SK-N-SH (cell line): ENCODE measurements around the gene PBX4. TPM values are rescaled to one million over a fixed set of nuclear protein-coding genes. Genes with fewer than 3 reads are reported as not detected.

Source experiments
- CTCF ChIA-PET: fragments of 300-600, 350-600 bp; formaldehyde crosslinking; extraction: SDS; loops from one replicate; lab custom pipeline; 2021; lab: Yijun Ruan, JAX
- POLR2A ChIA-PET: fragments of 350-600 bp; sonication (Branson Sonifier 250); formaldehyde crosslinking; extraction: SDS; loops from one replicate; lab custom pipeline; 2020; ENCODE audit warnings: antibody characterized with exemption, inconsistent platforms; lab: Yijun Ruan, JAX
- DNase-seq: peaks from one replicate; pipeline ENCODE4 v3.0.0; 2012
- H2AFZ ChIP-seq: fragments of 200-600 bp; sonication (generic); 2 replicates; pipeline ENCODE4 v1.8.1; 2016; ENCODE audit warnings: antibody characterized with exemption, mild to moderate bottlenecking, low read depth
- H3F3A ChIP-seq: fragments of 200-600 bp; sonication (generic); replicated peaks from 2 replicates; pipeline ENCODE3; 2016; ENCODE audit warnings: antibody characterized with exemption, mild to moderate bottlenecking; ENCODE audit not compliant: insufficient read depth
- H3K27ac ChIP-seq, 2 experiments: fragments of 200-500 bp in 1 of 2; fragments of 200-600 bp in 1 of 2; sonication (Bioruptor generic) in 1 of 2; sonication (generic), shearing (Covaris generic) in 1 of 2; 2 replicates each; pipeline versions ENCODE4 v1.5.1 to v1.6.1; 2014 to 2016; ENCODE audit warnings: low read depth in 2 of 2, inconsistent platforms in 1 of 2, low read length in 1 of 2, mild to moderate bottlenecking in 1 of 2, mixed read lengths in 1 of 2
- H3K27me3 ChIP-seq: fragments of 200-600 bp; sonication (generic), shearing (Covaris generic); 2 replicates; pipeline ENCODE4 v1.6.1; 2016; ENCODE audit warnings: mixed run types; ENCODE audit not compliant: insufficient read depth
- H3K36me3 ChIP-seq, 2 experiments: fragments of 200-500 bp in 1 of 2; fragments of 200-600 bp in 1 of 2; sonication (Bioruptor generic) in 1 of 2; sonication (generic) in 1 of 2; replicated peaks in 1 of 2; 2 replicates each; pipeline versions ENCODE3 to v1.5.1; 2014 to 2016; ENCODE audit warnings: low read length in 1 of 2, mild to moderate bottlenecking in 1 of 2; ENCODE audit not compliant: insufficient read depth in 2 of 2, control insufficient read depth in 1 of 2
- H3K4me1 ChIP-seq, 2 experiments: fragments of 200-500 bp in 1 of 2; fragments of 200-600 bp in 1 of 2; sonication (Bioruptor generic) in 1 of 2; sonication (generic), shearing (Covaris generic) in 1 of 2; 2 replicates each; pipeline versions ENCODE4 v1.5.1 to v1.6.1; 2014 to 2016; ENCODE audit warnings: low read depth in 1 of 2, low read length in 1 of 2, mixed run types in 1 of 2; ENCODE audit not compliant: insufficient read depth in 2 of 2, control insufficient read depth in 1 of 2
- H3K4me2 ChIP-seq: fragments of 200-600 bp; sonication (generic), shearing (Covaris generic); 2 replicates; pipeline ENCODE4 v1.6.1; 2017; ENCODE audit warnings: mixed run types
- H3K4me3 ChIP-seq, 2 experiments: fragments of 200-500 bp in 1 of 2; fragments of 200-600 bp in 1 of 2; sonication (Bioruptor generic) in 1 of 2; sonication (generic), shearing (Covaris generic) in 1 of 2; 2 replicates each; pipeline versions ENCODE4 v1.5.1 to v1.8.1; 2014 to 2016; ENCODE audit warnings: low read depth in 2 of 2, inconsistent platforms in 1 of 2, low read length in 1 of 2, mild to moderate bottlenecking in 1 of 2, mixed read lengths in 1 of 2, moderate library complexity in 1 of 2
- H3K79me2 ChIP-seq: fragments of 200-600 bp; sonication (generic); 2 replicates; pipeline ENCODE4 v1.8.1; 2017; ENCODE audit warnings: mild to moderate bottlenecking; ENCODE audit not compliant: insufficient read depth
- H3K9ac ChIP-seq: fragments of 200-600 bp; sonication (generic); 2 replicates; pipeline ENCODE4 v1.6.1; 2017; ENCODE audit warnings: mixed run types
- H3K9me2 ChIP-seq: fragments of 200-600 bp; sonication (generic); 2 replicates; pipeline ENCODE4 v1.6.1; 2017; ENCODE audit warnings: mixed run types
- H3K9me3 ChIP-seq: fragments of 200-600 bp; sonication (generic); 2 replicates; pipeline ENCODE4 v1.6.1; 2017; ENCODE audit warnings: mixed run types, mild to moderate bottlenecking, moderate library complexity
- H4K20me1 ChIP-seq: fragments of 200-600 bp; sonication (generic); 2 replicates; pipeline ENCODE4 v1.6.1; 2017; ENCODE audit warnings: mild to moderate bottlenecking, mixed run types; ENCODE audit not compliant: insufficient read depth
- GABPA ChIP-seq: IDR thresholded peaks from 2 replicates; pipeline ENCODE4 v1.4.0; 2012; ENCODE audit warnings: low read depth, mild to moderate bottlenecking
- GATA2 ChIP-seq: sonication (generic); formaldehyde crosslinking; IDR thresholded peaks from 2 replicates; pipeline ENCODE4 v1.5.0; 2020; ENCODE audit warnings: mild to moderate bottlenecking, missing genetic modification reagents
- IRF3 ChIP-seq: fragments of 150-350 bp; IDR thresholded peaks from 2 replicates; pipeline ENCODE4 v1.6.1; 2016; ENCODE audit warnings: mild to moderate bottlenecking, low read depth, low read length
- MEF2A ChIP-seq: IDR thresholded peaks from 2 replicates; pipeline ENCODE4 v1.4.0; 2012; ENCODE audit warnings: low read depth, borderline replicate concordance
- MXI1 ChIP-seq: IDR thresholded peaks from 2 replicates; pipeline ENCODE4 v1.6.1; 2012; ENCODE audit warnings: mild to moderate bottlenecking, low read depth, low read length, improper control_type of control experiment
- RCOR1 ChIP-seq: fragments of 150-350 bp; IDR thresholded peaks from 2 replicates; pipeline ENCODE4 v1.6.1; 2017; ENCODE audit warnings: antibody characterized with exemption, low read length
- RFX5 ChIP-seq: IDR thresholded peaks from 2 replicates; pipeline ENCODE4 v1.6.1; 2012; ENCODE audit warnings: mild to moderate bottlenecking, improper control_type of control experiment, low read length
- TAF1 ChIP-seq: IDR thresholded peaks from 2 replicates; pipeline ENCODE4 v1.6.1; 2012; ENCODE audit warnings: low read depth, mild to moderate bottlenecking, low read length, moderate library complexity, borderline replicate concordance
- USF1 ChIP-seq: IDR thresholded peaks from 2 replicates; pipeline ENCODE4 v1.4.0; 2012; ENCODE audit warnings: low read depth, borderline replicate concordance
- USF2 ChIP-seq: fragments of 150-350 bp; IDR thresholded peaks from 2 replicates; pipeline ENCODE4 v1.6.1; 2017; ENCODE audit warnings: antibody characterized with exemption, low read length, low read depth, borderline replicate concordance
- YY1 ChIP-seq: IDR thresholded peaks from 2 replicates; pipeline ENCODE4 v1.4.0; 2012; ENCODE audit warnings: low read depth, mild to moderate bottlenecking
- WGBS: methylation state at CpG from one replicate; pipeline ENCODE4 v1.1.6; 2017; ENCODE audit warnings: low lambda C conversion rate; 5-methylcytosine and 5-hydroxymethylcytosine counted together
- polyA plus RNA-seq, 3 experiments: library from polyadenylated mRNA; depleted of rRNA; stranded (reverse); fragments of >200 nt; gene quantifications; 2 replicates each; pipeline ENCODE4 v1.2.3, GENCODE V29; 2012
- TF ChIP-seq, protein P1 (sequence below): IDR thresholded peaks from 2 replicates; pipeline ENCODE4 v1.4.0; 2012; ENCODE audit warnings: low read depth

The PBX4 gene
- polyA plus RNA-seq, 1 of the 3 experiments (the other 2 are of a cell fraction), result 6.4 TPM

GRCh38 chr19:19637523-19638251, 19.2 kb upstream of the PBX4 start (continued):
- TF ChIP-seq USF2 (no peak), YY1 (no peak), IRF3 (no peak), GABPA (no peak), TAF1 (no peak), MEF2A (no peak), USF1 (no peak), RCOR1 (no peak), MXI1 (no peak), GATA2 (CRISPR knock-in tag) (no peak)

GRCh38 chr19:19637186-19637522, 18.7 kb upstream of the PBX4 start:
- no peak for DNase-seq
- ChIA-PET CTCF (interaction anchor here (13.3 kb wide), 1 partner anchor 106 kb away, joined by 175 read pairs; the partner anchor contains the start of gene YJEFN3), POLR2A (no interaction called here)
- H3K4me1 ChIP-seq, result peaks cover 0 to under 1% of the 10 kb centered on the region in 2 experiments; a peak in 1 of 4 replicates
- no peak overlapping the region for H3K27ac ChIP-seq
- no peak overlapping the region for H3K9ac ChIP-seq
- H3K4me2 ChIP-seq, result no peak overlapping the region
- no peaks in the 10 kb centered on the region for H3K27me3 ChIP-seq
- TF ChIP-seq RFX5, result no peak
- TF ChIP-seq, protein P1, sequence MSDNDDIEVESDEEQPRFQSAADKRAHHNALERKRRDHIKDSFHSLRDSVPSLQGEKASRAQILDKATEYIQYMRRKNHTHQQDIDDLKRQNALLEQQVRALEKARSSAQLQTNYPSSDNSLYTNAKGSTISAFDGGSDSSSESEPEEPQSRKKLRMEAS, result no peak
- TF ChIP-seq, all 33 proteins: peak for 0
- Histone ChIP-seq H4K20me1 (no peaks in the 10 kb centered on the region), H2AFZ (no peak overlapping the region), H3K9me3 (no peaks in the 10 kb centered on the region), H3K36me3 (peaks cover 7 to 17% of the 10 kb centered on the region in 2 experiments), H3K79me2 (no peaks in the 10 kb centered on the region), H3K9me2 (no peaks in the 10 kb centered on the region), H3F3A (no peaks in the 10 kb centered on the region), H3K4me3 (no peak overlapping the region)
- WGBS, result 94% methylated on average over 27 of the region's 27 CpGs
